Thoracic aorta (tissue), 2 donors: ENCODE data around the gene STX2. TPM values are rescaled to one million over a fixed set of nuclear protein-coding genes. Genes with fewer than 3 reads are reported as not detected.

Source experiments
- ATAC-seq: fragments of 150-250 bp; one replicate; pipeline ENCODE4 v1.8.0; 2017; ENCODE audit warnings: low read depth; ENCODE audit not compliant: insufficient number of reproducible peaks, low FRiP score
- DNase-seq: peaks from one replicate; pipeline ENCODE4 v3.0.0-alpha.2; 2020; ENCODE audit warnings: low spot score
- H3K27ac ChIP-seq, 2 donors: fragments of 200-600 bp; sonication (generic); 1 replicate in 1 of 2; 2 replicates in 1 of 2; pipeline ENCODE4 v1.5.1; 2016; ENCODE audit warnings: mild to moderate bottlenecking in 2 of 2, moderate library complexity in 2 of 2
- H3K27me3 ChIP-seq: fragments of 200-600 bp; sonication (generic); replicated peaks from 2 replicates; pipeline ENCODE4 v1.6.0; 2016; ENCODE audit warnings: mild to moderate bottlenecking; ENCODE audit not compliant: insufficient read depth
- H3K36me3 ChIP-seq: fragments of 200-600 bp; sonication (generic); one replicate; pipeline ENCODE4 v1.5.1; 2016
- H3K4me1 ChIP-seq, 2 donors: fragments of 200-600 bp; sonication (generic); 1 replicate in 1 of 2; 2 replicates in 1 of 2; pipeline versions ENCODE4 v1.5.1 to v1.6.0; 2016; ENCODE audit warnings: low read depth in 2 of 2, mild to moderate bottlenecking in 1 of 2; ENCODE audit not compliant: control insufficient read depth in 1 of 2
- H3K4me3 ChIP-seq: fragments of 200-600 bp; sonication (generic); 2 replicates; pipeline ENCODE4 v1.5.1; 2016; ENCODE audit warnings: mild to moderate bottlenecking
- H3K9me3 ChIP-seq: fragments of 200-600 bp; sonication (generic); 2 replicates; pipeline ENCODE4 v1.5.1; 2016
- total RNA-seq, 2 donors: library from RNA; depleted of rRNA; stranded (reverse); fragments of >200 nt; gene quantifications; one replicate each; pipeline versions ENCODE4 v1.1.0 to v1.2.3, GENCODE V29; 2016
- TF ChIP-seq, protein P1 (sequence below): fragments of 200-600 bp; sonication (generic); IDR thresholded peaks from one replicate; pipeline ENCODE4 v1.5.1; 2019; ENCODE audit warnings: antibody characterized with exemption

STX2 gene
- total RNA-seq, 2 donors from 2014 or later, result 27.3 to 27.9 TPM

DNA sequence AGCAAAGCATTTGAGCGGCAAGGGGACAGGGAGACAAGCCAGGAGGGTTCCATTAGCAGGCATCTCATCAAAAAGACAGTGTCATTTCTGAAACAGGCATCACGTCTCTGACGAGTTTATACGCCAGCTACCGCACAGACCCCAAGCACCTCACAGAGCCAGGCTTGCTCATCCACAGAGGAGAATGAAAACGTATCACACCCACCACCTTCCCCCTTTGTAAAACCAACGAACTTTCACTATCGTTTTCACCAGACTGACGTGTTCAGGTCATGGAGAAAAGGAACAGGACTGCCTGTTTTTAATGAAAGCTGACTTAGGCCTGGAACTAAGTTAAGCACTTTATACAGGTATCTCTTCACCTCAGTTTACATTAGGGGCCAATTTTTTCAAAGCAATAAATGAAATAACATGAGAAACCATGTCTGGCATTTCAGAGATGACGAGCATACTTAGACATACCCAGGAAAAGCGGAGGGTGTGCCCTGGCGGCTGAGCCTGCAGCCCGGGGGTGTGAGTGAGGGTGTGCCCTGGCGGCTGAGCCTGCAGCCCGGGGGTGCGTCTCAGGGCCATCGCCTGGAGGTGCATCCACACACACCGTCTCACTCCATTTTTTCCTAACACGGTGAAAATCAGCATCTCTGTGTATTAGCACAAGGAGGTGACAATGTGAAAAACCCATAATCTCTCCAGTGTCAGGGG lies 41.9 kb downstream of the STX2 start:
- no peak for DNase-seq
- peaks cover 22% of the 10 kb centered on the region for H3K36me3 ChIP-seq
- H3K4me3 ChIP-seq, result no peak overlapping the region

DNA sequence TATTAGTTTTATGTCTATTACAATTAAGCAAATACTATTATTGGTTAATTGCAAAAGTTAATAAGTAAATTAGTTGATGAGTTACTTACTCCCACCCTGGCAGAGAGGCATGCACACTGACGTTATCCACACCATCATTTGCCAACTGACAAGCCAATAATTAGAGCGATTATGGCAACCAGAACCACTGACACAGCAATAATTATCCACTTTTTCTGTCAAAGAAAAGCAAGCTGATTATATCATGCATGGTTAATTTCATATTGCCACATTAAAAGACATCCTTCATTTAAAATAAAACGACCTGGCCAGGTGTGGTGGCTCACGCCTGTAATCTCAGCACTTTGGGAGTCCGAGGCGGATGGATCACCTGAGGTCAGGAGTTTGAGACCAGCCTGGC lies 43.1 kb downstream of the STX2 start:
- ATAC-seq (no peak), DNase-seq (no peak)
- Histone ChIP-seq H3K36me3 (peaks cover 20% of the 10 kb centered on the region), H3K4me3 (no peak overlapping the region), H3K27ac (no peak overlapping the region), H3K9me3 (no peaks in the 10 kb centered on the region), H3K27me3 (no peaks in the 10 kb centered on the region), H3K4me1 (no peaks in the 10 kb centered on the region)
- TF ChIP-seq, protein P1, sequence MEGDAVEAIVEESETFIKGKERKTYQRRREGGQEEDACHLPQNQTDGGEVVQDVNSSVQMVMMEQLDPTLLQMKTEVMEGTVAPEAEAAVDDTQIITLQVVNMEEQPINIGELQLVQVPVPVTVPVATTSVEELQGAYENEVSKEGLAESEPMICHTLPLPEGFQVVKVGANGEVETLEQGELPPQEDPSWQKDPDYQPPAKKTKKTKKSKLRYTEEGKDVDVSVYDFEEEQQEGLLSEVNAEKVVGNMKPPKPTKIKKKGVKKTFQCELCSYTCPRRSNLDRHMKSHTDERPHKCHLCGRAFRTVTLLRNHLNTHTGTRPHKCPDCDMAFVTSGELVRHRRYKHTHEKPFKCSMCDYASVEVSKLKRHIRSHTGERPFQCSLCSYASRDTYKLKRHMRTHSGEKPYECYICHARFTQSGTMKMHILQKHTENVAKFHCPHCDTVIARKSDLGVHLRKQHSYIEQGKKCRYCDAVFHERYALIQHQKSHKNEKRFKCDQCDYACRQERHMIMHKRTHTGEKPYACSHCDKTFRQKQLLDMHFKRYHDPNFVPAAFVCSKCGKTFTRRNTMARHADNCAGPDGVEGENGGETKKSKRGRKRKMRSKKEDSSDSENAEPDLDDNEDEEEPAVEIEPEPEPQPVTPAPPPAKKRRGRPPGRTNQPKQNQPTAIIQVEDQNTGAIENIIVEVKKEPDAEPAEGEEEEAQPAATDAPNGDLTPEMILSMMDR, result no peak

More for the DNA sequence above, 41.9 kb downstream of the STX2 start:
- H3K27ac ChIP-seq, result no peak overlapping the region
- ATAC-seq, result no peak
- H3K9me3 ChIP-seq, result no peaks in the 10 kb centered on the region
- no peaks in the 10 kb centered on the region for H3K27me3 ChIP-seq
- no peaks in the 10 kb centered on the region for H3K4me1 ChIP-seq
- TF ChIP-seq, protein P1, result no peak

DNA sequence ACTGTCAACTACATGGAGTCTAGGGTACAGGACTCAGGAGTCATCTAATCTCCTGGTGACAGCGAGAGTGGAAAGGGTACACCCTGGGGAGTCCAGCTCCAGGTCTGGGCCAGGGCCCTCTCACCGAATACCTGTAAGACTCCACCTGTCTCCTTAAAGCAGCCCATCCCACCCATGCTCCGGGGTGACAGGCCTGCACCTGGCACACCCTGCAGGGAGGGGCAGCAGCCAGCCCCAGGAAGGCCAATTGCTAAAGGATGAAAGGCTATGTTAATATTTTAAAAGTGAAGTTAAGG lies 45.5 kb downstream of the STX2 start:
- H3K27ac ChIP-seq, result no peak overlapping the region
- TF ChIP-seq, protein P1, result no peak
- ATAC-seq (no peak), DNase-seq (no peak)
- no peaks in the 10 kb centered on the region for H3K4me1 ChIP-seq
- no peaks in the 10 kb centered on the region for H3K27me3 ChIP-seq
- H3K4me3 ChIP-seq, result no peak overlapping the region
- H3K36me3 ChIP-seq, result peaks cover 13% of the 10 kb centered on the region
- no peaks in the 10 kb centered on the region for H3K9me3 ChIP-seq

DNA sequence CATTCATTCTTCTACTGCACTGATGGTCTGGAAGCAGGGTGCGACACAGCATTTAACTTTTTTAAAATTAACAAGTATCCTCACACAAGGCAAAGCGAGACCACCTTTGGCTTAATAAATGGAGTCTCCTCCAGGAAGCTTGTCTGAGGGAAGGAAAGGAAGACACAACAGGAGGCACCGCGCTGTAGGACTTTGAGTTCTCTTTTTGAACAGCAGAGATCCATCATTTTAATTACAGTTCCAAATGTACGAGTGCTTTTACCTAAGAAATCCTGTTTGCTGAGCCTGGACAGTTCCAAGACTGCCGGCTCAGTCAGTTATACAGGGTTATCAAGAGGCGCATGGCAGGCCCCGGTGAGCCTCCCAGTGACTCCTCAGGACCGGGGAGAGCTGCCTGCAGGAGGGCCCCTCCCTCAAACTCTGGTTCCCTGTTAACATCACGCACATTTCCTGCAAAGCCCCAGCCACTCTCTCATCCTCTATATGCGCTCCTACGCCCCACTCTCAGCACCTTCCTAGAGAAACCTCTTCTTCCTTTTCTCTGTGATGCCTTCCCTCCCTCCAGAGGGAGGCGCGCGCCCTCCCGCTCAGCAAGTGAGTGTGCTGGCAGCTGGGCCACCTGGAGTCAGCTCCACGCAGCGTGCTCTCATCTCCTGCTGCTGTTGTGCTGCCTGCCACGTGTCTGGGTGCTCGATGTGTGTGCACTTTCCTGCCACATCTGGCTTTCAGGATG lies 46.1 kb downstream of the STX2 start:
- H3K27ac ChIP-seq, result no peak overlapping the region
- H3K4me3 ChIP-seq, result no peak overlapping the region
- DNase-seq (no peak), ATAC-seq (no peak)
- no peaks in the 10 kb centered on the region for H3K4me1 ChIP-seq
- TF ChIP-seq, protein P1, result no peak
- peaks cover 13% of the 10 kb centered on the region for H3K36me3 ChIP-seq
- H3K27me3 ChIP-seq, result no peaks in the 10 kb centered on the region
- no peaks in the 10 kb centered on the region for H3K9me3 ChIP-seq

DNA sequence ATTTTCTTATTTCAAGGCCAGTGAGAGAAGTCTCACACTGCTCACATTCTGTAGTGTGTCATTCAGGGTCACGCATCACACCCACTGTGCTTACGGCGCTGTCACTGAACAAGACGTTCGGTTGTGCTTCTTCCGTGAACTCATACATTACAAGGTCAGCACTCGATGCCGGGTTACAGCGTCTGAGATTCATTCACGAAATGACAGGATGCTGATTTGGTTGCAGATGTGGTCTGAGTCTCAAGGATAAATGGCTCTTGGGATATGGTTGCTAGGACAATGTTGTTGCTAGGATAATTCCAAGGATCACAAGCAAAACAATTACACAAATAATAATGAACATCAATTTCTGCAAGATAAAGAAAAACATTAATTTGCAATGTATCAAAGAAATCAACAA lies 47.4 kb downstream of the STX2 start:
- H3K4me3 ChIP-seq, result no peak overlapping the region
- DNase-seq, result no peak
- peaks cover 10% of the 10 kb centered on the region for H3K36me3 ChIP-seq
- no peak for ATAC-seq
- TF ChIP-seq, protein P1, result no peak
- no peaks in the 10 kb centered on the region for H3K9me3 ChIP-seq
- H3K27ac ChIP-seq, result no peak overlapping the region
- H3K27me3 ChIP-seq, result no peaks in the 10 kb centered on the region
- H3K4me1 ChIP-seq, result no peaks in the 10 kb centered on the region
